Measurements from ENCODE around the gene MSL3B.

GRCh38 chr2:233822101-233822771, 46.0 kb downstream of the MSL3B start:
- TF ChIP-seq ZNF274 (IDR thresholded peaks at IDR 0.05; ENCODE audit: low read depth, low read length) (no peak), YY1 (IDR thresholded peaks at IDR 0.05; ENCODE audit: insufficient read depth, insufficient read length) (no peak)

All from NT2/D1 (cell line).